ENCODE data around the gene ZCCHC17.

GRCh38 chr1:31400393-31400792 is 103.6 kb downstream of the ZCCHC17 start:
- TF ChIP-seq POLR2A (IDR thresholded peaks at IDR 0.05; ENCODE audit: low read length), result no peak
- no peak for TF ChIP-seq GATA1 (IDR thresholded peaks at IDR 0.05; ENCODE audit: low read depth, low read length)

Data from erythroblast (primary cell).